B cell (primary cell): ENCODE data around the gene LAMA4. TPM values are rescaled to one million over a fixed set of nuclear protein-coding genes. Genes with fewer than 3 reads are reported as not detected.

ENCODE experiments used
- ATAC-seq: fragments of 200-7000 bp; cut with Tn5 transposase; one replicate; pipeline ENCODE4 v1.10.0; 2021; ENCODE audit warnings: low read depth, mild to moderate bottlenecking, moderate number of reproducible peaks, moderate library complexity
- CTCF ChIA-PET: fragments of 350-600 bp; sonication (Branson Sonifier 250); formaldehyde crosslinking; loops from one replicate; lab custom pipeline; 2021; ENCODE audit warnings: antibody characterized with exemption, inconsistent platforms; lab: Charles Lee
- POLR2A ChIA-PET: fragments of 350-600 bp; sonication (Branson Sonifier 250); formaldehyde crosslinking; loops from one replicate; lab custom pipeline; 2021; ENCODE audit warnings: antibody characterized with exemption; lab: Charles Lee
- DNase-seq: peaks from one replicate; pipeline ENCODE4 v3.0.0; 2013
- H2AFZ ChIP-seq: 2 replicates; pipeline ENCODE4 v1.6.1; 2012; ENCODE audit warnings: mild to moderate bottlenecking, low read depth, low read length; ENCODE audit not compliant: insufficient read depth, poor library complexity, severe bottlenecking
- H3K27ac ChIP-seq, 2 donors: 1 replicate in 1 of 2; 2 replicates in 1 of 2; pipeline ENCODE4 v1.5.1; 2012 to 2013; ENCODE audit warnings: low read length in 2 of 2, mild to moderate bottlenecking in 2 of 2, moderate library complexity in 1 of 2
- H3K27me3 ChIP-seq, 4 experiments: fragments of 200-600 bp in 1 of 4; sonication (generic) in 1 of 4; replicated peaks in 1 of 4; 1 replicate in 2 of 4; 2 replicates in 2 of 4; pipeline versions ENCODE4 v1.6.1 to v1.7.0; 2013 to 2016; ENCODE audit warnings: low read length in 3 of 4, mild to moderate bottlenecking in 2 of 4, mixed read lengths in 1 of 4, moderate library complexity in 1 of 4; ENCODE audit not compliant: insufficient read depth in 4 of 4, control insufficient read depth in 3 of 4; ENCODE audit errors: control extremely low read depth in 1 of 4
- H3K36me3 ChIP-seq, 2 experiments: replicated peaks in 1 of 2; 1 replicate in 1 of 2; 2 replicates in 1 of 2; pipeline versions ENCODE4 v1.6.1 to v1.7.1; 2013; ENCODE audit warnings: low read length in 1 of 2; ENCODE audit not compliant: insufficient read depth in 2 of 2, control insufficient read depth in 1 of 2; ENCODE audit errors: control extremely low read depth in 1 of 2, extremely low read depth in 1 of 2
- H3K4me1 ChIP-seq, 2 donors: fragments of 200-600 bp in 1 of 2; sonication (generic) in 1 of 2; 1 replicate in 1 of 2; 2 replicates in 1 of 2; pipeline versions ENCODE4 v1.5.1 to v1.6.1; 2013 to 2017; ENCODE audit warnings: low read length in 2 of 2; ENCODE audit not compliant: control insufficient read depth in 2 of 2, insufficient read depth in 2 of 2
- H3K4me2 ChIP-seq: replicated peaks from 2 replicates; pipeline ENCODE3; 2012; ENCODE audit warnings: mild to moderate bottlenecking, low read depth, low read length; ENCODE audit not compliant: poor library complexity, severe bottlenecking
- H3K4me3 ChIP-seq, 5 experiments: fragments of 200-600 bp in 1 of 5; sonication (generic) in 1 of 5; 1 replicate in 3 of 5; 2 replicates in 2 of 5; pipeline versions ENCODE4 v1.5.1 to v1.7.0; 2011 to 2016; ENCODE audit warnings: low read length in 4 of 5, mild to moderate bottlenecking in 4 of 5, low read depth in 2 of 5, control low read depth in 1 of 5, moderate library complexity in 1 of 5; ENCODE audit not compliant: insufficient read depth in 1 of 5; ENCODE audit errors: control extremely low read depth in 1 of 5, extremely low read depth in 1 of 5
- H3K79me2 ChIP-seq: fragments of 200-600 bp; sonication (generic); one replicate; pipeline ENCODE4 v1.6.0; 2016; ENCODE audit warnings: low read length; ENCODE audit not compliant: control insufficient read depth, insufficient read depth
- H3K9ac ChIP-seq: fragments of 200-600 bp; sonication (generic); 2 replicates; pipeline ENCODE4 v1.6.1; 2017; ENCODE audit warnings: mild to moderate bottlenecking, low read length, moderate library complexity
- H3K9me3 ChIP-seq, 3 donors: one replicate each; pipeline versions ENCODE4 v1.6.1 to v1.7.1; 2013; ENCODE audit warnings: low read length in 2 of 3; ENCODE audit not compliant: control insufficient read depth in 2 of 3, insufficient read depth in 1 of 3; ENCODE audit errors: control extremely low read depth in 1 of 3
- H4K20me1 ChIP-seq: 2 replicates; pipeline ENCODE4 v1.6.0; 2012; ENCODE audit warnings: mild to moderate bottlenecking, low read length; ENCODE audit not compliant: insufficient read depth, control insufficient read depth, poor library complexity, severe bottlenecking
- H3K27ac Mint-ChIP-seq: one replicate; pipeline ENCODE4 v1.8.0; 2021; ENCODE audit warnings: mixed read lengths
- H3K27me3 Mint-ChIP-seq: one replicate; pipeline ENCODE4 v1.8.0; 2021; ENCODE audit warnings: mixed read lengths
- H3K4me1 Mint-ChIP-seq: one replicate; pipeline ENCODE4 v1.8.0; 2021; ENCODE audit warnings: mixed read lengths
- H3K4me3 Mint-ChIP-seq: one replicate; pipeline ENCODE4 v1.8.0; 2021; ENCODE audit warnings: mixed read lengths
- H3K9me3 Mint-ChIP-seq: one replicate; pipeline ENCODE4 v1.8.0; 2022; ENCODE audit warnings: mixed read lengths; ENCODE audit not compliant: insufficient read depth
- CTCF ChIP-seq: fragments of 200-600 bp; IDR thresholded peaks from one replicate; pipeline ENCODE4 v1.8.0; 2022; ENCODE audit warnings: antibody characterized with exemption, mild to moderate bottlenecking
- EZH2 ChIP-seq: IDR thresholded peaks from 2 replicates; pipeline ENCODE4 v1.6.1; 2012; ENCODE audit warnings: borderline replicate concordance, low read depth, mild to moderate bottlenecking, moderate library complexity, low read length; ENCODE audit not compliant: insufficient read depth, poor library complexity, severe bottlenecking
- WGBS: methylation state at CpG from one replicate; pipeline ENCODE4 v1.1.5; 2013; ENCODE audit warnings: missing lambda C conversion rate; ENCODE audit not compliant: insufficient coverage; 5-methylcytosine and 5-hydroxymethylcytosine counted together
- intact Hi-C: fragments of 100-400 bp; cut with micrococcal nuclease; formaldehyde crosslinking; loops from one replicate; pipeline ENCODE4 v1.10.0; 2022
- polyA plus RNA-seq: library from polyadenylated mRNA; depleted of rRNA; stranded (reverse); fragments of >200 nt; gene quantifications from 2 replicates; pipeline ENCODE4 v1.2.3, GENCODE V29; 2012
- total RNA-seq, 2 donors: library from RNA; stranded (reverse); fragments of 120-200 nt in 1 of 2; gene quantifications; 1 replicate in 1 of 2; 2 replicates in 1 of 2; pipeline versions ENCODE4 v1.2.3 to v1.2.4, GENCODE V29; 2013 to 2022

The LAMA4 gene
- total and polyA plus RNA-seq, 2 donors (not counting 1 experiment from before 2014, with no cell fraction given): not detected

GRCh38 chr6:112253498-112253840 is 898 bp downstream of the LAMA4 start:
- H3K4me2 ChIP-seq: peak overlapping the region; percentile 49
- H3K4me3 ChIP-seq: peak overlapping the region in 1 of 5 experiments; percentile 15
- Mint-ChIP-seq H3K9me3 (no peaks in the 10 kb centered on the region), H3K27me3 (peaks cover 40% of the 10 kb centered on the region), H3K4me3 (peak overlapping the region; percentile 67), H3K4me1 (peaks cover 16% of the 10 kb centered on the region), H3K27ac (no peak overlapping the region)
- 12% methylated on average over 8 of the region's 8 CpGs for WGBS
- ChIA-PET POLR2A (no interaction called here), CTCF (no interaction called here)
- DNase-seq: no peak
- H2AFZ ChIP-seq: peak overlapping the region; percentile 58
- H3K79me2 ChIP-seq: no peaks in the 10 kb centered on the region
- intact Hi-C loops: no loop called here
- H3K27me3 ChIP-seq: peaks cover 0 to 33% (median 21%) of the 10 kb centered on the region in 4 experiments
- H4K20me1 ChIP-seq: no peaks in the 10 kb centered on the region
- H3K9me3 ChIP-seq: no peaks in the 10 kb centered on the region
- no peak overlapping the region for H3K9ac ChIP-seq
- H3K4me1 ChIP-seq: peaks cover 12 to 13% of the 10 kb centered on the region in 2 donors
- H3K27ac ChIP-seq: no peak overlapping the region
- no peak for TF ChIP-seq CTCF
- TF ChIP-seq EZH2: no peak
- ATAC-seq: no peak
- H3K36me3 ChIP-seq: no peaks in the 10 kb centered on the region

- no peak overlapping the region for H3K4me3 ChIP-seq
- H3K27me3 ChIP-seq: peaks cover 0 to 33% (median 21%) of the 10 kb centered on the region in 4 experiments
- DNase-seq (no peak), ATAC-seq (no peak)
- H3K4me3 Mint-ChIP-seq: no peak overlapping the region
- H4K20me1 ChIP-seq: no peaks in the 10 kb centered on the region
- H3K4me1 ChIP-seq: peaks cover 12 to 13% of the 10 kb centered on the region in 2 donors
- no peak overlapping the region for H3K27ac ChIP-seq
- H3K79me2 ChIP-seq: no peaks in the 10 kb centered on the region
- H3K27me3 Mint-ChIP-seq: peaks cover 42% of the 10 kb centered on the region
- no peak for TF ChIP-seq CTCF
- TF ChIP-seq EZH2: no peak
- WGBS: 52% methylated on average over 2 of the region's 2 CpGs
- H3K9me3 ChIP-seq: no peaks in the 10 kb centered on the region
- intact Hi-C loops: no loop called here
- H3K9ac ChIP-seq: no peak overlapping the region
- peaks cover 16% of the 10 kb centered on the region for H3K4me1 Mint-ChIP-seq
- H3K27ac Mint-ChIP-seq: no peak overlapping the region
- ChIA-PET CTCF (no interaction called here), POLR2A (no interaction called here)
- H2AFZ ChIP-seq: peak overlapping the region; percentile 58
- no peaks in the 10 kb centered on the region for H3K9me3 Mint-ChIP-seq
- no peak overlapping the region for H3K4me2 ChIP-seq
- no peaks in the 10 kb centered on the region for H3K36me3 ChIP-seq
Observed at GRCh38 chr6:112252571-112253497, 1.5 kb downstream of the LAMA4 start.
